HG02759 (cell line): ENCODE measurements around the gene HSPA12B.
A peak's percentile ranks its signal among the peaks of the same experiment; 100 is the strongest.
"Not testable (repeated sequence)": the region's sequence is repeated elsewhere in the genome, so short reads cannot be mapped to it uniquely, and the experiment has no call there.

Experiments
- ATAC-seq: cut with Tn5 transposase; IDR thresholded peaks from one replicate; pipeline ENCODE4 v1.9.1; 2021; ENCODE audit warnings: mild to moderate bottlenecking, moderate library complexity; ENCODE audit not compliant: unreplicated experiment

The HSPA12B gene

GRCh38 chr20:3785240-3786125 lies 53.0 kb downstream of the HSPA12B start:
- no peak for ATAC-seq

GRCh38 chr20:3786126-3786484 lies 53.6 kb downstream of the HSPA12B start:
- peak; percentile 31 for ATAC-seq

- peak; percentile 90 for ATAC-seq
Measured at GRCh38 chr20:3786665-3787323, 54.3 kb downstream of the HSPA12B start, which contains the start of gene CENPB. Gene CENPB, minus strand, starts transcription at chr20:3786740. Its CDS starts 257 bp downstream, at chr20:3786483.

- ATAC-seq = no peak
Measured at GRCh38 chr20:3787324-3788014, 55.0 kb downstream of the HSPA12B start.

- no peak for ATAC-seq
Measured at GRCh38 chr20:3788685-3789155, 56.2 kb downstream of the HSPA12B start.

GRCh38 chr20:3789201-3789600 lies 56.7 kb downstream of the HSPA12B start:
- not testable (repeated sequence) for ATAC-seq

- not testable (repeated sequence) for ATAC-seq
Measured at GRCh38 chr20:3794168-3794567, 61.7 kb downstream of the HSPA12B start.

GRCh38 chr20:3794701-3795420 lies 62.4 kb downstream of the HSPA12B start:
- no peak for ATAC-seq

GRCh38 chr20:3795511-3796468 lies 63.3 kb downstream of the HSPA12B start, which contains the start of gene CDC25B:
Gene CDC25B, plus strand, starts transcription at chr20:3796310. Its CDS starts 222 bp downstream, at chr20:3796532.
- peak; percentile 69 for ATAC-seq

- ATAC-seq = peak; percentile 2
Measured at GRCh38 chr20:3796477-3797225, 64.2 kb downstream of the HSPA12B start.

- no peak for ATAC-seq
Measured at GRCh38 chr20:3797226-3797545, 64.7 kb downstream of the HSPA12B start.

- ATAC-seq = no peak
Measured at GRCh38 chr20:3797592-3798372, 65.3 kb downstream of the HSPA12B start.

- ATAC-seq = no peak
Measured at GRCh38 chr20:3798373-3798768, 65.9 kb downstream of the HSPA12B start.

GRCh38 chr20:3798908-3799248 lies 66.4 kb downstream of the HSPA12B start:
- ATAC-seq = no peak

GRCh38 chr20:3800256-3800877 lies 67.9 kb downstream of the HSPA12B start:
- no peak for ATAC-seq

GRCh38 chr20:3800878-3801260 lies 68.4 kb downstream of the HSPA12B start:
- ATAC-seq = no peak

GRCh38 chr20:3801299-3801698 lies 68.8 kb downstream of the HSPA12B start:
- no peak for ATAC-seq

- ATAC-seq = no peak
Measured at GRCh38 chr20:3801846-3802245, 69.4 kb downstream of the HSPA12B start.
